Endodermal cell (in vitro differentiated cells): ENCODE data around the gene GSTT2. TPM values are rescaled to one million over a fixed set of nuclear protein-coding genes. Genes with fewer than 3 reads are reported as not detected.

ENCODE experiments used
- DNase-seq: peaks from one replicate; pipeline ENCODE4 v3.0.0-alpha.2; 2017
- H3K27ac ChIP-seq: 2 replicates; pipeline ENCODE4 v1.5.1; 2013; ENCODE audit warnings: mild to moderate bottlenecking, low read depth, low read length, moderate library complexity
- H3K27me3 ChIP-seq: 2 replicates; pipeline ENCODE4 v1.6.1; 2013; ENCODE audit warnings: mild to moderate bottlenecking, low read length, moderate library complexity; ENCODE audit not compliant: insufficient read depth, control insufficient read depth, poor library complexity, severe bottlenecking
- H3K36me3 ChIP-seq: 2 replicates; pipeline ENCODE4 v1.7.0; 2013; ENCODE audit warnings: mild to moderate bottlenecking, low read length, moderate library complexity; ENCODE audit not compliant: control insufficient read depth, insufficient read depth
- H3K4me1 ChIP-seq: one replicate; pipeline ENCODE4 v1.7.0; 2013; ENCODE audit warnings: low read length; ENCODE audit not compliant: control insufficient read depth, insufficient read depth
- H3K4me3 ChIP-seq: 2 replicates; pipeline ENCODE4 v1.5.1; 2013; ENCODE audit warnings: mild to moderate bottlenecking, low read length, moderate library complexity
- H3K9ac ChIP-seq: 2 replicates; pipeline ENCODE4 v1.6.1; 2013; ENCODE audit warnings: mild to moderate bottlenecking, low read length, moderate library complexity; ENCODE audit not compliant: poor library complexity, severe bottlenecking; ENCODE audit errors: extremely low read depth
- H3K9me3 ChIP-seq: 2 replicates; pipeline ENCODE4 v1.6.1; 2013; ENCODE audit warnings: mild to moderate bottlenecking, low read length, moderate library complexity; ENCODE audit not compliant: control insufficient read depth
- H3K27ac Mint-ChIP-seq: 2 replicates; pipeline ENCODE4 v1.8.0; 2020; ENCODE audit warnings: mixed read lengths
- H3K27me3 Mint-ChIP-seq: 2 replicates; pipeline ENCODE4 v1.8.0; 2021; ENCODE audit warnings: mild to moderate bottlenecking, mixed read lengths; ENCODE audit not compliant: insufficient read depth
- H3K36me3 Mint-ChIP-seq: 2 replicates; pipeline ENCODE4 v1.8.0; 2020; ENCODE audit warnings: low read depth, mixed read lengths
- H3K4me1 Mint-ChIP-seq: 2 replicates; pipeline ENCODE4 v1.8.0; 2020; ENCODE audit warnings: mixed read lengths
- H3K4me3 Mint-ChIP-seq: 2 replicates; pipeline ENCODE4 v1.8.0; 2020; ENCODE audit warnings: mild to moderate bottlenecking, moderate library complexity, mixed read lengths
- H3K9me3 Mint-ChIP-seq: 2 replicates; pipeline ENCODE4 v1.8.0; 2020; ENCODE audit warnings: mild to moderate bottlenecking, mixed read lengths
- CTCF ChIP-seq: fragments of 200-600 bp; sonication (generic); conservative IDR thresholded peaks from 2 replicates; pipeline ENCODE4 v1.5.0; 2021; ENCODE audit warnings: antibody characterized with exemption, mild to moderate bottlenecking
- WGBS, 2 experiments: methylation state at CpG; one replicate each; pipeline versions ENCODE4 v1.1.5 to v1.1.7; 2013; ENCODE audit warnings: missing lambda C conversion rate in 2 of 2, mixed read lengths in 1 of 2; ENCODE audit not compliant: insufficient coverage in 1 of 2, insufficient read length in 1 of 2; 5-methylcytosine and 5-hydroxymethylcytosine counted together
- total RNA-seq, 2 donors: library from RNA; stranded (reverse); fragmentation: NEBNext Ultra II Directional in 1 of 2; extraction: Animal tissue kit (Norgen Biotek cat#: 25700) in 1 of 2; gene quantifications; 2 replicates in 1 of 2; 3 replicates in 1 of 2; pipeline ENCODE4 v1.2.1, GENCODE V29; 2021

Gene GSTT2
- total RNA-seq, 2 donors from 2014 or later, result 0.51 to 3.7 TPM

DNA sequence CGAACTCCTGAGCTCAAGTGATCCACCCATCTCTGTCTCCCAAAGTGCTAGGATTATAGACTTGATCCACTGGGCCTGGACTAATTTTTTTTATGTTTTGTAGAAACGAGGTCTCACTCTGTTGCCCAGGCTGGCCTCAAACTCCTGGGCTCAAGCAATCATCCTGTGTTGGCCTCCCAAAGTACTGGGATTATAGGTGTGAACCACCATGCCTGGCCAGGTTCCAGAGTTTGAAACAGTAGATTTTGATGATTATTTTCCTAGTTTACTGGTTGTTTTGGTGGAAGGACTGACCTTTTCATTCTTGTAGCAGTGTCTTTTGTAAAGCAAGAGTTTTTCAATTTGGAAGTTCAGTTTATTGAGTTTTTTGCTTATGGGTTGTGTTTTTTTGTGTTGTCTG, 46.1 kb downstream of the GSTT2 start:
- H3K4me3 ChIP-seq, result no peak overlapping the region
- Mint-ChIP-seq H3K4me3 (no peak overlapping the region), H3K27me3 (no peaks in the 10 kb centered on the region), H3K9me3 (no peaks in the 10 kb centered on the region), H3K27ac (no peak overlapping the region), H3K4me1 (peaks cover 16% of the 10 kb centered on the region), H3K36me3 (peaks cover 2% of the 10 kb centered on the region)
- 89 to 100% methylated on average over 2 of the region's 2 CpGs for WGBS, 2 experiments
- H3K27ac ChIP-seq, result no peak overlapping the region
- no peaks in the 10 kb centered on the region for H3K4me1 ChIP-seq
- H3K27me3 ChIP-seq, result no peaks in the 10 kb centered on the region
- H3K9me3 ChIP-seq, result no peaks in the 10 kb centered on the region
- TF ChIP-seq CTCF, result no peak
- no peak overlapping the region for H3K9ac ChIP-seq
- DNase-seq, result no peak
- no peaks in the 10 kb centered on the region for H3K36me3 ChIP-seq

DNA sequence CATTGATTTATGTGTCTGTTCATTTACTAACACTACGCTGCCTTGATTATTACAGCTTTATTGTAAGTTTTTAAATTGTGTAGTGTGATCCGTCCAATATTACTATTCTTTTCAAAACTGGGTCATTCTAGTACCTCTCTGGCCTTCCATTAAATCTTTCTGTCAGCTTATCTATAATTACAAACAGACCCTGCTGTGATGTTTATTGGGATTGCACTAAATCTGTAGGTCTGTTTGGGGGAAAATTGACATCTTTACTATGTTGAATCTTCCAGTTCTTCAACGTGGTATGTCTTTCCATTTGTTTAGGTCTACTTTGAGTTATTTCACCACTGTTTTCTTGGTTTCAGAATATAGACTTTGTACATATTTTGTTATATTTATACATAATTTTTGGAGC, 46.8 kb downstream of the GSTT2 start:
- Mint-ChIP-seq H3K27ac (no peak overlapping the region), H3K36me3 (no peaks in the 10 kb centered on the region), H3K9me3 (no peaks in the 10 kb centered on the region), H3K4me3 (no peak overlapping the region), H3K27me3 (no peaks in the 10 kb centered on the region), H3K4me1 (peaks cover 16% of the 10 kb centered on the region)
- no peak for TF ChIP-seq CTCF
- no peaks in the 10 kb centered on the region for H3K36me3 ChIP-seq
- H3K4me1 ChIP-seq, result no peaks in the 10 kb centered on the region
- DNase-seq, result no peak
- no peaks in the 10 kb centered on the region for H3K9me3 ChIP-seq
- H3K27me3 ChIP-seq, result no peaks in the 10 kb centered on the region
- no peak overlapping the region for H3K9ac ChIP-seq
- WGBS, 2 experiments, result 86 to 100% methylated on average over 1 of the region's 3 CpGs
- H3K27ac ChIP-seq, result no peak overlapping the region
- H3K4me3 ChIP-seq, result no peak overlapping the region

DNA sequence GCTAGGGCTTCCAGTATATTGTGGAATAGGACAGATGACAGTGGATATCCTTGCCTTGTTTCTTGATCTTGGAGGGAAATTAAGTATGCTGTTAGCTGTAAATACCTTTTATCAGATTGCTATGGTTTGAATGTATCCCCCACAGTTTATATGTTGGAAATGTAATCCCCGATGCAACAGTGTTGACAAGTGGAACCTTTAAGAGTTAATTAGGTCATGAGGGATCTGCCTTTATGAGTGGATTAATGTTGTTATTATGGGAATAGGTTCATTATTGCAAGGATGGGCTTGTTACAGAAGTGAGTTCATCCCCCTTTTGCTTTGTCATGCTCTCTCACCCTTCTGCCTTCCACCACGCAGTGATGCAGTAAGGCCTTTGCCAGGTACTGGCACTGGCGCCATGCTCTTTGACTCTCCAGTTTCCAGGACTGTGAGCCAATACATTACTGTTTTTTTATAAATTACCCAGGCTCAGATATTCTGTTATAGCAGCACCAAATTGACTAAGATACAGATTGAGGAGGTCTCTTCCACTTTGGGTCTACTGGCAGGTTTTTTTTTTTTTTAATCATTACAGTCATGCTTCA, 47.5 kb downstream of the GSTT2 start:
- no peak overlapping the region for H3K9ac ChIP-seq
- WGBS, 2 experiments, result 97 to 100% methylated on average over 1 to 3 of the region's 3 CpGs
- no peaks in the 10 kb centered on the region for H3K9me3 ChIP-seq
- Mint-ChIP-seq H3K9me3 (no peaks in the 10 kb centered on the region), H3K27ac (no peak overlapping the region), H3K4me1 (peaks cover 16% of the 10 kb centered on the region), H3K36me3 (no peaks in the 10 kb centered on the region), H3K27me3 (no peaks in the 10 kb centered on the region), H3K4me3 (no peak overlapping the region)
- H3K36me3 ChIP-seq, result no peaks in the 10 kb centered on the region
- H3K4me1 ChIP-seq, result no peaks in the 10 kb centered on the region
- peak; percentile 10 for DNase-seq
- no peaks in the 10 kb centered on the region for H3K27me3 ChIP-seq
- H3K4me3 ChIP-seq, result no peak overlapping the region
- no peak for TF ChIP-seq CTCF
- no peak overlapping the region for H3K27ac ChIP-seq
